HEK293T (cell line): ENCODE data around the gene PRDM10.

Experiments
- CTCF ChIA-PET: fragments of 350-600 bp; formaldehyde crosslinking; extraction: SDS; loops from one replicate; lab custom pipeline; 2021; ENCODE audit warnings: antibody characterized with exemption, inconsistent platforms; lab: Yijun Ruan, JAX
- POLR2A ChIA-PET: fragments of 350-600 bp; formaldehyde crosslinking; extraction: SDS; loops from one replicate; lab custom pipeline; 2020; ENCODE audit warnings: antibody characterized with exemption, inconsistent platforms; lab: Yijun Ruan, JAX
- DNase-seq: peaks from one replicate; pipeline ENCODE4 v3.0.0; 2012; ENCODE audit warnings: mixed read lengths; ENCODE audit errors: extremely low spot score
- ARNT ChIP-seq: fragments of 450-650 bp; IDR thresholded peaks from 2 replicates; pipeline ENCODE4 v1.6.1; 2017; ENCODE audit warnings: mild to moderate bottlenecking
- BHLHE40 ChIP-seq: fragments of 450-650 bp; IDR thresholded peaks from 2 replicates; pipeline ENCODE4 v1.6.1; 2016; ENCODE audit warnings: mild to moderate bottlenecking, moderate library complexity, borderline replicate concordance
- CTBP1 ChIP-seq: fragments of 450-650 bp; IDR thresholded peaks from 2 replicates; pipeline ENCODE4 v1.6.1; 2016; ENCODE audit warnings: borderline replicate concordance
- ELF4 ChIP-seq: fragments of 450-650 bp; IDR thresholded peaks from 2 replicates; pipeline ENCODE4 v1.6.1; 2017; ENCODE audit warnings: antibody characterized with exemption
- FOXA1 ChIP-seq: fragments of 450-650 bp; IDR thresholded peaks from 2 replicates; pipeline ENCODE4 v1.6.1; 2016; ENCODE audit warnings: mild to moderate bottlenecking
- FOXK2 ChIP-seq: fragments of 450-650 bp; IDR thresholded peaks from 2 replicates; pipeline ENCODE4 v1.6.1; 2016; ENCODE audit warnings: mild to moderate bottlenecking
- FOXM1 ChIP-seq: fragments of 450-650 bp; IDR thresholded peaks from 2 replicates; pipeline ENCODE4 v1.6.1; 2017; ENCODE audit warnings: mild to moderate bottlenecking, borderline replicate concordance
- HDGF ChIP-seq: fragments of 450-650 bp; IDR thresholded peaks from 2 replicates; pipeline ENCODE4 v1.6.1; 2017; ENCODE audit warnings: antibody characterized with exemption, borderline replicate concordance
- L3MBTL2 ChIP-seq: fragments of 450-650 bp; conservative IDR thresholded peaks from 2 replicates; pipeline ENCODE4 v1.6.1; 2016; ENCODE audit warnings: mild to moderate bottlenecking
- LEF1 ChIP-seq: fragments of 450-650 bp; IDR thresholded peaks from 2 replicates; pipeline ENCODE4 v1.6.1; 2017; ENCODE audit warnings: mild to moderate bottlenecking, borderline replicate concordance
- NFRKB ChIP-seq: fragments of 450-650 bp; IDR thresholded peaks from 2 replicates; pipeline ENCODE4 v1.6.1; 2016; ENCODE audit warnings: mild to moderate bottlenecking, moderate library complexity
- PKNOX1 ChIP-seq: fragments of 450-650 bp; IDR thresholded peaks from 2 replicates; pipeline ENCODE4 v1.6.1; 2016
- SP1 ChIP-seq: fragments of 450-650 bp; IDR thresholded peaks from 2 replicates; pipeline ENCODE4 v1.6.1; 2017
- SUZ12 ChIP-seq: fragments of 450-650 bp; IDR thresholded peaks from 2 replicates; pipeline ENCODE4 v1.6.1; 2016; ENCODE audit warnings: mild to moderate bottlenecking
- TARDBP ChIP-seq: fragments of 450-650 bp; IDR thresholded peaks from 2 replicates; pipeline ENCODE4 v1.6.1; 2016
- ZNF384 ChIP-seq: fragments of 450-650 bp; IDR thresholded peaks from 2 replicates; pipeline ENCODE4 v1.6.1; 2016

Gene PRDM10

DNA sequence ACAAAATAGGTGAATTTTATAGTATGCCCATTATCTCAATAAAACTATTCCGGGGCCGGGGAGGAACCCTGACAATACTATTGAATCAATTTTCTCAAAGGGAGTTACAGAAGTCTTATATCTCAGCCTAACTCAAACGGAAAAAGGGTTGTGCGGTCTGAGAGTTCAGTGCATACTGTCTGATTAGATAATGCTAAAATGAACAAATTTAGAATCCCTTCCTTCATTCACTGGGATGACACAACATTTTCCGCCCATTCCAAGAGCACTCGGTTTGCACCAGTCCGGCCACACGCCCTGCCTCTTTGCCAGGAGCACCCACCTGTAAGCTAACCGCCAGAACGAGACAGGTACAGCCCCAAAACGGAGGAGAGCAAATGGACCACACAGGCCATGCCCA, 57.3 kb downstream of the PRDM10 start:
- CTCF ChIA-PET = no interaction called here
- no peak for TF ChIP-seq ARNT
- TF ChIP-seq FOXM1 = no peak
- no peak for TF ChIP-seq HDGF
- no peak for TF ChIP-seq FOXA1
- TF ChIP-seq L3MBTL2 = no peak
- no peak for TF ChIP-seq ZNF384
- TF ChIP-seq LEF1 = no peak
- no peak for TF ChIP-seq PKNOX1
- DNase-seq = no peak
- POLR2A ChIA-PET = no interaction called here

DNA sequence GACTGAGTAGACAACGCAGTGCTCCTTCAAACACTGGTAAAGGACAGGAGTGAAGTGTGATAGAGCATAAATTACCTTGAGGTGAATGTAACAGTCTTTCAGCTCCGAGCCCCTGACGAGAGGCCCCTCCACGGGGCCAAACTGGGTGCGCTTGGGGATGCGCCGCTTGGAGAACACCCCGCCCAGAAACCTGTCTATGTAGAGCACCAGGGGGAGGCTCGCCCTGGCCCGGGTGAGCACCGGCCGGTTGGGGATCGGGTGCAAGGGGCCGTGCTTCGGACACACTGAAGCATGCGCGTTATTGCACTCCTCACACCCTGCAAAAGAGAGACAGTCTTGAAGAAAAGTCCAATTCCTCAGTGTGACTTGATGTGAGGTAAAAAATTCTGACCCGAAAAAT, 57.9 kb downstream of the PRDM10 start:
- no peak for DNase-seq
- ChIA-PET CTCF (no interaction called here), POLR2A (no interaction called here)
- TF ChIP-seq BHLHE40 (no peak), SUZ12 (no peak), ELF4 (no peak), FOXK2 (no peak), PKNOX1 (no peak), FOXM1 (no peak), CTBP1 (no peak), ZNF384 (no peak), ARNT (no peak), SP1 (no peak), TARDBP (no peak), L3MBTL2 (no peak), FOXA1 (no peak), NFRKB (no peak), HDGF (no peak), LEF1 (no peak)

- ChIA-PET CTCF (no interaction called here), POLR2A (no interaction called here)
- DNase-seq = no peak
- TF ChIP-seq HDGF (no peak), ELF4 (no peak), NFRKB (no peak), TARDBP (no peak), SUZ12 (no peak), LEF1 (no peak), L3MBTL2 (no peak), ARNT (no peak), FOXA1 (no peak), PKNOX1 (no peak), ZNF384 (no peak), FOXM1 (no peak), FOXK2 (no peak), BHLHE40 (no peak), SP1 (no peak), CTBP1 (no peak)
Measured at GRCh38 chr11:129943036-129943435, 59.6 kb downstream of the PRDM10 start.

GRCh38 chr11:129939510-129939909, 63.1 kb downstream of the PRDM10 start:
- POLR2A ChIA-PET = interaction anchor here (0.6 kb wide), 1 partner anchor 110 kb away, joined by 3 read pairs; no protein-coding TSS in a partner anchor

GRCh38 chr11:129938764-129939163, 63.9 kb downstream of the PRDM10 start:
- no peak for TF ChIP-seq SUZ12
- TF ChIP-seq FOXK2 = no peak
- no peak for TF ChIP-seq SP1
- no peak for TF ChIP-seq FOXM1
- TF ChIP-seq LEF1 = no peak
- no peak for TF ChIP-seq HDGF
- no peak for TF ChIP-seq L3MBTL2
- no peak for TF ChIP-seq FOXA1
- TF ChIP-seq ELF4 = no peak
- no peak for TF ChIP-seq TARDBP
- TF ChIP-seq BHLHE40 = no peak
- no peak for TF ChIP-seq CTBP1
- no peak for TF ChIP-seq NFRKB
- TF ChIP-seq PKNOX1 = no peak
- TF ChIP-seq ARNT = no peak
- no peak for TF ChIP-seq ZNF384
- ChIA-PET CTCF (no interaction called here), POLR2A (no interaction called here)
- no peak for DNase-seq

More at GRCh38 chr11:129939510-129939909, 63.1 kb downstream of the PRDM10 start:
- no peak for DNase-seq
- CTCF ChIA-PET = no interaction called here
- TF ChIP-seq SUZ12 (no peak), ZNF384 (no peak), HDGF (no peak), NFRKB (no peak), FOXM1 (no peak), ELF4 (no peak), BHLHE40 (no peak), FOXA1 (no peak), CTBP1 (no peak)
